PC-3 (cell line): ENCODE data around the gene USP19.

ENCODE experiments used
- CTCF ChIP-seq: fragments of 300-600 bp; sonication (generic); conservative IDR thresholded peaks from 2 replicates; pipeline ENCODE4 v1.5.1; 2017; ENCODE audit warnings: antibody characterized with exemption, low read depth, mild to moderate bottlenecking, low read length
- EZH2 ChIP-seq: fragments of 300-600 bp; sonication (generic); IDR thresholded peaks from one replicate; pipeline ENCODE4 v1.6.1; 2017; ENCODE audit warnings: antibody characterized with exemption, mild to moderate bottlenecking, low read length; ENCODE audit not compliant: unreplicated experiment
- EZH2phosphoT487 ChIP-seq: fragments of 300-600 bp; sonication (generic); IDR thresholded peaks from 2 replicates; pipeline ENCODE4 v1.6.1; 2018; ENCODE audit warnings: mild to moderate bottlenecking, antibody characterized with exemption, low read length, borderline replicate concordance

DNA sequence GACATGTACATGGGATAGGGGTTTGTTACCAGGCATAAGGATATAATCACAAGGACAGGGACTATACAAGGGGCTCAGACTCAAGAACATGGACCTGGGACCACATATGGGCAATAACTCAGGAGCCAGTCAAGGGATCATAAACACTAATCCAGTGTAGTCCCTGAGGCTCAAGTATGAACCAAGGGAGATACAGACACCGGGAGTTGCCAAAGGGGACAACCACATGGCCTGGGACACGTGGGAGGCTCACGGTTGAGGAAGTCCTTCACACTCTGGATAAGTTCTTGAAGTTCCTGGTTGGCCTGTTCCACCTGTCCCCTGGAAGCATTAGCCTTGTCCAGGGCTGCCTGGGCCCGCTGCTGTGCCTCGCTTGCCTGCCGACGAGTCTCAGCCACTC, 1.8 kb upstream of the USP19 start:
- TF ChIP-seq CTCF (no peak), EZH2phosphoT487 (no peak), EZH2 (no peak)
